HG03521 (cell line): Measurements from ENCODE around the gene TAF13.
A peak's percentile ranks its signal among the peaks of the same experiment; 100 is the strongest.
"Not testable (repeated sequence)": the region's sequence is repeated elsewhere in the genome, so short reads cannot be mapped to it uniquely, and the experiment has no call there.

Experiments used
- ATAC-seq: cut with Tn5 transposase; IDR thresholded peaks from one replicate; pipeline ENCODE4 v1.9.1; 2021; ENCODE audit warnings: mild to moderate bottlenecking, moderate library complexity; ENCODE audit not compliant: unreplicated experiment

Gene TAF13

GRCh38 chr1:109048335-109048734 is 27.5 kb downstream of the TAF13 start:
- no peak for ATAC-seq

GRCh38 chr1:109047339-109047738 is 28.5 kb downstream of the TAF13 start:
- ATAC-seq = no peak

- no peak for ATAC-seq
These were observed 29.1 kb downstream of the TAF13 start for GRCh38 chr1:109046671-109047070.

GRCh38 chr1:109045595-109045994 is 30.2 kb downstream of the TAF13 start:
- no peak for ATAC-seq

GRCh38 chr1:109041621-109042468 is 34.0 kb downstream of the TAF13 start, which contains the start of gene WDR47:
Gene WDR47, minus strand, starts transcription at chr1:109042102. Its CDS starts 18,590 bp downstream, at chr1:109023512.
- ATAC-seq = peak; percentile 97

- peak; percentile 7 for ATAC-seq
These were observed 34.7 kb downstream of the TAF13 start for GRCh38 chr1:109040989-109041620.

GRCh38 chr1:109040627-109040988 is 35.2 kb downstream of the TAF13 start:
- ATAC-seq = no peak

- no peak for ATAC-seq
These were observed 41.4 kb downstream of the TAF13 start for GRCh38 chr1:109034382-109034781.

- not testable (repeated sequence) for ATAC-seq
These were observed 46.3 kb downstream of the TAF13 start for GRCh38 chr1:109029493-109029892.

- no peak for ATAC-seq
These were observed 48.0 kb downstream of the TAF13 start for GRCh38 chr1:109027841-109028240.

- no peak for ATAC-seq
These were observed 50.1 kb downstream of the TAF13 start for GRCh38 chr1:109025694-109026093.

GRCh38 chr1:109024646-109025045 is 51.2 kb downstream of the TAF13 start:
- no peak for ATAC-seq

- ATAC-seq = no peak
These were observed 55.0 kb downstream of the TAF13 start for GRCh38 chr1:109020693-109021257.

- not testable (repeated sequence) for ATAC-seq
These were observed 58.1 kb downstream of the TAF13 start for GRCh38 chr1:109017719-109018118.

GRCh38 chr1:109017134-109017533 is 58.7 kb downstream of the TAF13 start:
- no peak for ATAC-seq
